Medulla oblongata (tissue), 1 donor: Measurements from ENCODE around the gene TMEM178B.
A peak's percentile ranks its signal among the peaks of the same experiment; 100 is the strongest.

Source experiments
- DNase-seq: peaks from one replicate; pipeline ENCODE4 v3.0.0-alpha.2; 2015; ENCODE audit errors: extremely low spot score

The TMEM178B gene

GRCh38 chr7:141430455-141431139, 356.7 kb downstream of the TMEM178B start:
- no peak for DNase-seq

GRCh38 chr7:141431140-141431479, 357.2 kb downstream of the TMEM178B start:
- no peak for DNase-seq

- DNase-seq, result no peak
Measured at GRCh38 chr7:141431711-141432110, 357.8 kb downstream of the TMEM178B start.

- no peak for DNase-seq
Measured at GRCh38 chr7:141433698-141434097, 359.8 kb downstream of the TMEM178B start.

- DNase-seq, result no peak
Measured at GRCh38 chr7:141436139-141436538, 362.3 kb downstream of the TMEM178B start.

GRCh38 chr7:141436575-141437075, 362.8 kb downstream of the TMEM178B start:
- DNase-seq, result no peak

GRCh38 chr7:141439164-141439563, 365.3 kb downstream of the TMEM178B start:
- no peak for DNase-seq

- no peak for DNase-seq
Measured at GRCh38 chr7:141439776-141440175, 365.9 kb downstream of the TMEM178B start.

- peak; percentile 13 for DNase-seq
Measured at GRCh38 chr7:141441837-141442627, 368.2 kb downstream of the TMEM178B start.

- DNase-seq, result peak; percentile 49
Measured at GRCh38 chr7:141442781-141443180, 368.9 kb downstream of the TMEM178B start.

- DNase-seq, result no peak
Measured at GRCh38 chr7:141444961-141445360, 371.1 kb downstream of the TMEM178B start.

- DNase-seq, result no peak
Measured at GRCh38 chr7:141451232-141451631, 377.4 kb downstream of the TMEM178B start.

GRCh38 chr7:141452911-141453310, 379.0 kb downstream of the TMEM178B start:
- DNase-seq, result no peak

- DNase-seq, result no peak
Measured at GRCh38 chr7:141454338-141454737, 380.5 kb downstream of the TMEM178B start.

GRCh38 chr7:141455723-141456122, 381.9 kb downstream of the TMEM178B start:
- DNase-seq, result no peak

- no peak for DNase-seq
Measured at GRCh38 chr7:141456298-141456697, 382.4 kb downstream of the TMEM178B start.

- no peak for DNase-seq
Measured at GRCh38 chr7:141456711-141457110, 382.8 kb downstream of the TMEM178B start.

- peak; percentile 75 for DNase-seq
Measured at GRCh38 chr7:141460781-141461715, 387.2 kb downstream of the TMEM178B start.

GRCh38 chr7:141461924-141462323, 388.1 kb downstream of the TMEM178B start:
- DNase-seq, result peak; percentile 17

- peak; percentile 79 for DNase-seq
Measured at GRCh38 chr7:141462958-141463357, 389.1 kb downstream of the TMEM178B start.

GRCh38 chr7:141463986-141464385, 390.1 kb downstream of the TMEM178B start:
- no peak for DNase-seq

- DNase-seq, result no peak
Measured at GRCh38 chr7:141464551-141464950, 390.7 kb downstream of the TMEM178B start.
